Tibial nerve (tissue), 4 donors: ENCODE data around the gene STRN3.

ENCODE experiments used
- EP300 ChIP-seq, 2 donors: sonication (generic); formaldehyde crosslinking; IDR thresholded peaks; one replicate each; pipeline ENCODE4 v1.6.1; 2017; ENCODE audit warnings: antibody characterized with exemption in 2 of 2, mild to moderate bottlenecking in 1 of 2
- POLR2A ChIP-seq, 2 donors: fragments of 450-650 bp; IDR thresholded peaks; one replicate each; pipeline ENCODE4 v1.6.1; 2017; ENCODE audit warnings: antibody characterized with exemption in 2 of 2, mild to moderate bottlenecking in 2 of 2, moderate library complexity in 2 of 2
- TF ChIP-seq, protein P1 (sequence below), 5 experiments: fragments of 200-600 bp in 3 of 5; fragments of 450-650 bp in 2 of 5; sonication (generic) in 3 of 5; IDR thresholded peaks; one replicate each; pipeline ENCODE4 v1.5.1; 2016 to 2019; ENCODE audit warnings: antibody characterized with exemption in 5 of 5, mild to moderate bottlenecking in 3 of 5, moderate library complexity in 2 of 5

DNA sequence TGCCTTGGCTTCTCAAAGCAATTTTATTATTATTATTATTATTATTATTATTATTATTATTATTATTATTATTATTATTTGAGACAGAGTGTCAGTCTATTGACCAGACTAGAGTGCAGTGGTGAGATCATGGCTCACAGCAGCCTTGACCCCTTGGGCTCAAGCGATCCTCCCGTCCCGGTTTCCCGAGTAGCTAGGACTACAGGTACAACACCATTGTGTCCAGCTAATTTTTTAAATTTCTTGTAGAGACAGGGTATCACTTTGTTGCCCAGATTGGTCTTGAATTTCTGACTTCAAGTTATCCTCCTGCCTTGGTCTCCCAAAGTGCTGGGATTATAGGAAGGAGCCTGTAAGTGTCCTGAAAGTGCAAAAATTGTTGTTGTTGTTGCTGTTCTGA, 12.3 kb downstream of the STRN3 start:
- TF ChIP-seq, protein P1, sequence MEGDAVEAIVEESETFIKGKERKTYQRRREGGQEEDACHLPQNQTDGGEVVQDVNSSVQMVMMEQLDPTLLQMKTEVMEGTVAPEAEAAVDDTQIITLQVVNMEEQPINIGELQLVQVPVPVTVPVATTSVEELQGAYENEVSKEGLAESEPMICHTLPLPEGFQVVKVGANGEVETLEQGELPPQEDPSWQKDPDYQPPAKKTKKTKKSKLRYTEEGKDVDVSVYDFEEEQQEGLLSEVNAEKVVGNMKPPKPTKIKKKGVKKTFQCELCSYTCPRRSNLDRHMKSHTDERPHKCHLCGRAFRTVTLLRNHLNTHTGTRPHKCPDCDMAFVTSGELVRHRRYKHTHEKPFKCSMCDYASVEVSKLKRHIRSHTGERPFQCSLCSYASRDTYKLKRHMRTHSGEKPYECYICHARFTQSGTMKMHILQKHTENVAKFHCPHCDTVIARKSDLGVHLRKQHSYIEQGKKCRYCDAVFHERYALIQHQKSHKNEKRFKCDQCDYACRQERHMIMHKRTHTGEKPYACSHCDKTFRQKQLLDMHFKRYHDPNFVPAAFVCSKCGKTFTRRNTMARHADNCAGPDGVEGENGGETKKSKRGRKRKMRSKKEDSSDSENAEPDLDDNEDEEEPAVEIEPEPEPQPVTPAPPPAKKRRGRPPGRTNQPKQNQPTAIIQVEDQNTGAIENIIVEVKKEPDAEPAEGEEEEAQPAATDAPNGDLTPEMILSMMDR (IDR thresholded peaks at IDR 0.05): no peak
- TF ChIP-seq EP300 (IDR thresholded peaks at IDR 0.05) (no peak), POLR2A (IDR thresholded peaks at IDR 0.05) (no peak)
